H9 (cell line): Measurements from ENCODE around the gene GTF3C1. TPM values are rescaled to one million over a fixed set of nuclear protein-coding genes. Genes with fewer than 3 reads are reported as not detected.

Experiments used
- DNase-seq: peaks from one replicate; pipeline ENCODE4 v3.0.0-alpha.2; 2017
- H2AFZ ChIP-seq: one replicate; pipeline ENCODE4 v1.6.1; 2013; ENCODE audit warnings: mild to moderate bottlenecking, low read length, control low read depth, moderate library complexity
- H2AK5ac ChIP-seq: 2 replicates; pipeline ENCODE4 v1.6.1; 2013; ENCODE audit warnings: low read length, control low read depth, mixed read lengths; ENCODE audit not compliant: insufficient read length
- H2BK120ac ChIP-seq: one replicate; pipeline ENCODE4 v1.6.1; 2013; ENCODE audit warnings: low read depth, mild to moderate bottlenecking, low read length, control low read depth, inconsistent platforms; ENCODE audit not compliant: poor library complexity, severe bottlenecking
- H2BK12ac ChIP-seq: 2 replicates; pipeline ENCODE4 v1.6.1; 2013; ENCODE audit warnings: low read length, control low read depth, mixed read lengths, low read depth; ENCODE audit not compliant: insufficient read length
- H2BK15ac ChIP-seq: 2 replicates; pipeline ENCODE4 v1.6.1; 2013; ENCODE audit warnings: low read depth, low read length, control low read depth
- H2BK20ac ChIP-seq: one replicate; pipeline ENCODE4 v1.6.1; 2013; ENCODE audit warnings: low read depth, mild to moderate bottlenecking, low read length, control low read depth, inconsistent platforms; ENCODE audit not compliant: poor library complexity, severe bottlenecking
- H2BK5ac ChIP-seq: 2 replicates; pipeline ENCODE4 v1.6.1; 2013; ENCODE audit warnings: low read length, control low read depth, mixed read lengths; ENCODE audit not compliant: insufficient read length
- H3K14ac ChIP-seq: 2 replicates; pipeline ENCODE4 v1.6.1; 2013; ENCODE audit warnings: low read length, control low read depth; ENCODE audit not compliant: insufficient read depth
- H3K18ac ChIP-seq: 2 replicates; pipeline ENCODE4 v1.6.1; 2013; ENCODE audit warnings: low read depth, mild to moderate bottlenecking, mixed read lengths, low read length, control low read depth; ENCODE audit not compliant: insufficient read length
- H3K23ac ChIP-seq: 2 replicates; pipeline ENCODE4 v1.6.1; 2013; ENCODE audit warnings: low read length, control low read depth, mixed read lengths, low read depth; ENCODE audit not compliant: insufficient read length
- H3K23me2 ChIP-seq: 2 replicates; pipeline ENCODE4 v1.6.1; 2013; ENCODE audit warnings: low read depth, mild to moderate bottlenecking, mixed read lengths, low read length, control low read depth; ENCODE audit not compliant: insufficient read length, poor library complexity, severe bottlenecking
- H3K27ac ChIP-seq: 2 replicates; pipeline ENCODE4 v1.5.1; 2013; ENCODE audit warnings: low read length, control low read depth, mixed read lengths, low read depth; ENCODE audit not compliant: insufficient read length
- H3K27me3 ChIP-seq: 2 replicates; pipeline ENCODE4 v1.6.1; 2013; ENCODE audit warnings: low read length, control low read depth, inconsistent platforms; ENCODE audit not compliant: insufficient read depth
- H3K4ac ChIP-seq: 2 replicates; pipeline ENCODE4 v1.6.1; 2013; ENCODE audit warnings: low read depth, mild to moderate bottlenecking, control low read depth, inconsistent platforms, low read length, moderate library complexity
- H3K4me1 ChIP-seq: 2 replicates; pipeline ENCODE4 v1.6.1; 2013; ENCODE audit warnings: low read length, control low read depth, inconsistent platforms; ENCODE audit not compliant: insufficient read depth
- H3K4me2 ChIP-seq: 2 replicates; pipeline ENCODE4 v1.6.1; 2013; ENCODE audit warnings: low read length, control low read depth, mixed read lengths; ENCODE audit not compliant: insufficient read length, insufficient read depth
- H3K56ac ChIP-seq: 2 replicates; pipeline ENCODE4 v1.6.1; 2013; ENCODE audit warnings: low read depth, mild to moderate bottlenecking, mixed read lengths, low read length, control low read depth; ENCODE audit not compliant: insufficient read length
- H3K79me1 ChIP-seq: 2 replicates; pipeline ENCODE4 v1.6.1; 2013; ENCODE audit warnings: low read depth, mild to moderate bottlenecking, moderate library complexity, low read length, control low read depth, inconsistent platforms; ENCODE audit not compliant: insufficient read depth, poor library complexity, severe bottlenecking
- H3K79me2 ChIP-seq: 2 replicates; pipeline ENCODE4 v1.6.1; 2013; ENCODE audit warnings: low read length, control low read depth, inconsistent platforms; ENCODE audit not compliant: insufficient read depth
- H3K9ac ChIP-seq: 2 replicates; pipeline ENCODE4 v1.6.1; 2013; ENCODE audit warnings: low read length, control low read depth, mixed read lengths; ENCODE audit not compliant: insufficient read length; ENCODE audit errors: extremely low read depth
- H3K9me3 ChIP-seq: one replicate; pipeline ENCODE4 v1.6.1; 2013; ENCODE audit warnings: low read depth, low read length, inconsistent platforms; ENCODE audit not compliant: control insufficient read depth
- H3T11ph ChIP-seq: one replicate; pipeline ENCODE4 v1.6.1; 2013; ENCODE audit warnings: mild to moderate bottlenecking, low read length, control low read depth, inconsistent platforms
- H4K20me1 ChIP-seq: one replicate; pipeline ENCODE4 v1.6.1; 2013; ENCODE audit not compliant: control insufficient read depth, insufficient read length, insufficient read depth
- H4K5ac ChIP-seq: 2 replicates; pipeline ENCODE4 v1.6.1; 2013; ENCODE audit warnings: low read depth, mild to moderate bottlenecking, mixed read lengths, low read length, control low read depth; ENCODE audit not compliant: insufficient read length
- H4K8ac ChIP-seq: replicated peaks from 2 replicates; pipeline ENCODE4 v1.6.1; 2013; ENCODE audit warnings: low read length, control low read depth, mixed read lengths, low read depth; ENCODE audit not compliant: insufficient read length
- H4K91ac ChIP-seq: 2 replicates; pipeline ENCODE4 v1.6.1; 2013; ENCODE audit warnings: low read depth, mild to moderate bottlenecking, moderate library complexity, mixed read lengths, low read length, control low read depth; ENCODE audit not compliant: insufficient read length
- H3K27ac Mint-ChIP-seq, 3 experiments: 2 replicates in 2 of 3; 3 replicates in 1 of 3; pipeline ENCODE4 v1.8.0; 2020 to 2021; ENCODE audit warnings: mixed read lengths in 3 of 3, mild to moderate bottlenecking in 1 of 3, moderate library complexity in 1 of 3
- H3K27me3 Mint-ChIP-seq: 2 replicates; pipeline ENCODE4 v1.8.0; 2021; ENCODE audit warnings: low read depth, mild to moderate bottlenecking, moderate library complexity, mixed read lengths
- H3K36me3 Mint-ChIP-seq, 3 experiments: 2 replicates in 2 of 3; 3 replicates in 1 of 3; pipeline ENCODE4 v1.8.0; 2020 to 2021; ENCODE audit warnings: low read depth in 3 of 3, mixed read lengths in 3 of 3; ENCODE audit not compliant: insufficient read depth in 1 of 3
- H3K4me1 Mint-ChIP-seq, 2 experiments: 2 replicates each; pipeline ENCODE4 v1.8.0; 2020; ENCODE audit warnings: mixed read lengths in 2 of 2
- H3K4me3 Mint-ChIP-seq, 2 experiments: 2 replicates in 1 of 2; 3 replicates in 1 of 2; pipeline ENCODE4 v1.8.0; 2020 to 2021; ENCODE audit warnings: mild to moderate bottlenecking in 2 of 2, mixed read lengths in 2 of 2, moderate library complexity in 1 of 2
- H3K9me3 Mint-ChIP-seq, 2 experiments: 2 replicates in 1 of 2; 3 replicates in 1 of 2; pipeline ENCODE4 v1.8.0; 2020; ENCODE audit warnings: mild to moderate bottlenecking in 2 of 2, mixed read lengths in 2 of 2, moderate library complexity in 1 of 2
- WGBS: extraction: QIAGEN DNeasy Blood & Tissue Kit; methylation state at CpG from one replicate; pipeline ENCODE4 v1.1.7; 2013; ENCODE audit warnings: missing lambda C conversion rate, low lambda C conversion rate, mixed read lengths; ENCODE audit not compliant: insufficient read length; ENCODE audit errors: extremely low coverage; 5-methylcytosine and 5-hydroxymethylcytosine counted together
- total RNA-seq: library from RNA; stranded (reverse); gene quantifications from 2 replicates; pipeline ENCODE4 v1.2.1, GENCODE V29; 2021
- TF ChIP-seq, protein P1 (sequence below): fragments of 200-600 bp; sonication (generic); conservative IDR thresholded peaks from 3 replicates; pipeline ENCODE4 v1.8.0; 2021; ENCODE audit warnings: antibody characterized with exemption, mild to moderate bottlenecking

Gene GTF3C1
- total RNA-seq, 1 experiment from 2014 or later = 113 TPM

DNA sequence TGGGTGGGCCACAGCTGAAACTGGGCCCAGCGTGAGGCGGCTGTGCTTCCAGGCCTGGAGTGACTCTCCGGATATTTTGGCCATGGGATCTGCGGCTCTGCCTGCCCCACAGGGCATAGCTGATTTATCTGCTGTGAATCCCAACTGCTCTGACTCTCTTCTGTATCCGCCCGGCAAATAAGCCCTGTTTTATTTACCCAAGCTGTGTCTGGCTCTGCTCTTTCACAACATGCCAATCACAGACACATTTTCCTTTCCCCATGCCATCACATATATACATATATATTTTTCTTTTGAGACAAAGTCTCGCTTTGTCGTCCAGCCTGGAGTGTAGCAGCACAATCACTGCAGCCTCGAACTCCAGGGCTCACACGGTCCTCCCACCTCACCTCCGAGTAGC lies 33.3 kb downstream of the GTF3C1 start:
- no peak overlapping the region for H4K8ac ChIP-seq
- H3K27ac Mint-ChIP-seq = peak overlapping the region in 1 of 3 experiments; percentile 97; a peak in 3 of 7 replicates

More for the DNA sequence above, 33.3 kb downstream of the GTF3C1 start:
- Histone ChIP-seq H4K20me1 (peaks cover 4% of the 10 kb centered on the region), H3K14ac (no peak overlapping the region), H2BK15ac (no peak overlapping the region), H3K27me3 (no peaks in the 10 kb centered on the region), H4K5ac (no peak overlapping the region), H4K91ac (no peak overlapping the region), H3T11ph (no peak overlapping the region), H2AFZ (no peak overlapping the region), H2BK120ac (no peak overlapping the region), H3K18ac (no peak overlapping the region), H3K4ac (no peak overlapping the region), H3K79me2 (no peaks in the 10 kb centered on the region), H2BK20ac (no peak overlapping the region), H3K4me1 (no peaks in the 10 kb centered on the region), H3K4me2 (no peak overlapping the region), H2BK5ac (no peak overlapping the region), H3K23ac (no peak overlapping the region), H3K23me2 (no peaks in the 10 kb centered on the region), H3K56ac (no peak overlapping the region), H3K79me1 (no peaks in the 10 kb centered on the region), H3K27ac (no peak overlapping the region), H3K9me3 (no peaks in the 10 kb centered on the region), H2AK5ac (no peak overlapping the region), H3K9ac (no peak overlapping the region), H2BK12ac (no peak overlapping the region)
- no peak for DNase-seq
- no CpG with 5 or more reads among the region's 11 CpGs for WGBS
- Mint-ChIP-seq H3K27me3 (no peaks in the 10 kb centered on the region), H3K9me3 (no peaks in the 10 kb centered on the region), H3K36me3 (peaks cover 33 to 54% (median 46%) of the 10 kb centered on the region in 3 experiments; a peak in 6 of 7 replicates), H3K4me3 (no peak overlapping the region), H3K4me1 (0 out of 4 replicates have a peak, but pooled peaks cover 0 to 2% of the 10 kb centered on the region in 2 experiments)
- TF ChIP-seq, protein P1, sequence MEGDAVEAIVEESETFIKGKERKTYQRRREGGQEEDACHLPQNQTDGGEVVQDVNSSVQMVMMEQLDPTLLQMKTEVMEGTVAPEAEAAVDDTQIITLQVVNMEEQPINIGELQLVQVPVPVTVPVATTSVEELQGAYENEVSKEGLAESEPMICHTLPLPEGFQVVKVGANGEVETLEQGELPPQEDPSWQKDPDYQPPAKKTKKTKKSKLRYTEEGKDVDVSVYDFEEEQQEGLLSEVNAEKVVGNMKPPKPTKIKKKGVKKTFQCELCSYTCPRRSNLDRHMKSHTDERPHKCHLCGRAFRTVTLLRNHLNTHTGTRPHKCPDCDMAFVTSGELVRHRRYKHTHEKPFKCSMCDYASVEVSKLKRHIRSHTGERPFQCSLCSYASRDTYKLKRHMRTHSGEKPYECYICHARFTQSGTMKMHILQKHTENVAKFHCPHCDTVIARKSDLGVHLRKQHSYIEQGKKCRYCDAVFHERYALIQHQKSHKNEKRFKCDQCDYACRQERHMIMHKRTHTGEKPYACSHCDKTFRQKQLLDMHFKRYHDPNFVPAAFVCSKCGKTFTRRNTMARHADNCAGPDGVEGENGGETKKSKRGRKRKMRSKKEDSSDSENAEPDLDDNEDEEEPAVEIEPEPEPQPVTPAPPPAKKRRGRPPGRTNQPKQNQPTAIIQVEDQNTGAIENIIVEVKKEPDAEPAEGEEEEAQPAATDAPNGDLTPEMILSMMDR = no peak
